SJCRH30 (cell line): Measurements from ENCODE around the gene THRB. TPM values are rescaled to one million over a fixed set of nuclear protein-coding genes. Genes with fewer than 3 reads are reported as not detected.

Experiments
- DNase-seq, 2 experiments: peaks; one replicate each; pipeline ENCODE4 v3.0.0-alpha.2; 2015 to 2020
- H3K27ac ChIP-seq: fragments of 250-450 bp; sonication (Bioruptor Pico); 2 replicates; pipeline ENCODE4 v1.5.1; 2020; ENCODE audit warnings: mild to moderate bottlenecking, moderate library complexity
- H3K27me3 ChIP-seq: fragments of 250-450 bp; sonication (Bioruptor Pico); 2 replicates; pipeline ENCODE4 v1.5.1; 2020; ENCODE audit warnings: mild to moderate bottlenecking, moderate library complexity
- H3K36me3 ChIP-seq: fragments of 250-450 bp; sonication (Bioruptor Pico); 2 replicates; pipeline ENCODE4 v1.5.1; 2020; ENCODE audit warnings: mild to moderate bottlenecking, moderate library complexity
- H3K4me1 ChIP-seq: fragments of 250-450 bp; sonication (Bioruptor Pico); 2 replicates; pipeline ENCODE4 v1.5.1; 2020; ENCODE audit warnings: mild to moderate bottlenecking, moderate library complexity
- H3K4me3 ChIP-seq: fragments of 250-450 bp; sonication (Bioruptor Pico); 2 replicates; pipeline ENCODE4 v1.5.1; 2020; ENCODE audit warnings: mild to moderate bottlenecking, moderate library complexity
- H3K9me3 ChIP-seq: fragments of 250-450 bp; sonication (Bioruptor Pico); replicated peaks from 2 replicates; pipeline ENCODE4 v1.5.1; 2020; ENCODE audit warnings: mild to moderate bottlenecking, moderate library complexity
- total RNA-seq: library from RNA; depleted of rRNA; stranded (reverse); fragments of >200 nt; shearing (Covaris generic); gene quantifications from 2 replicates; pipeline ENCODE4 v1.2.3, GENCODE V29; 2014

Gene THRB
- total RNA-seq, 1 experiment from 2014 or later, result not detected

- no peaks in the 10 kb centered on the region for H3K4me1 ChIP-seq
- H3K9me3 ChIP-seq, result no peaks in the 10 kb centered on the region; the same call in 1 of the 2 replicates
- no peak for DNase-seq
- H3K27ac ChIP-seq, result no peak overlapping the region
- H3K36me3 ChIP-seq, result no peaks in the 10 kb centered on the region
- H3K27me3 ChIP-seq, result no peaks in the 10 kb centered on the region
- H3K4me3 ChIP-seq, result no peak overlapping the region
Observed at GRCh38 chr3:24235121-24235520, 259.5 kb downstream of the THRB start.

- no peaks in the 10 kb centered on the region for H3K4me1 ChIP-seq
- H3K9me3 ChIP-seq, result no peaks in the 10 kb centered on the region; the same call in 1 of the 2 replicates
- H3K27ac ChIP-seq, result no peak overlapping the region
- no peak for DNase-seq
- no peaks in the 10 kb centered on the region for H3K36me3 ChIP-seq
- H3K27me3 ChIP-seq, result no peaks in the 10 kb centered on the region
- H3K4me3 ChIP-seq, result no peak overlapping the region
Observed at GRCh38 chr3:24232784-24233183, 261.9 kb downstream of the THRB start.

- Histone ChIP-seq H3K9me3 (no peaks in the 10 kb centered on the region; the same call in 1 of the 2 replicates), H3K27me3 (no peaks in the 10 kb centered on the region), H3K4me3 (no peak overlapping the region), H3K27ac (no peak overlapping the region), H3K4me1 (no peaks in the 10 kb centered on the region), H3K36me3 (no peaks in the 10 kb centered on the region)
- no peak for DNase-seq
Observed at GRCh38 chr3:24229468-24230221, 265.0 kb downstream of the THRB start.

GRCh38 chr3:24227635-24228034 is 267.0 kb downstream of the THRB start:
- Histone ChIP-seq H3K4me1 (no peaks in the 10 kb centered on the region), H3K27me3 (no peaks in the 10 kb centered on the region; the same call in 1 of the 2 replicates)

GRCh38 chr3:24226397-24226796 is 268.3 kb downstream of the THRB start:
- Histone ChIP-seq H3K4me1 (0 out of 2 replicates have a peak, but pooled peaks cover 2% of the 10 kb centered on the region), H3K9me3 (no peaks in the 10 kb centered on the region), H3K27ac (no peak overlapping the region), H3K4me3 (no peak overlapping the region), H3K36me3 (no peaks in the 10 kb centered on the region), H3K27me3 (no peaks in the 10 kb centered on the region; the same call in 1 of the 2 replicates)
- DNase-seq, result no peak

More at GRCh38 chr3:24227635-24228034, 267.0 kb downstream of the THRB start:
- Histone ChIP-seq H3K9me3 (no peaks in the 10 kb centered on the region; the same call in 1 of the 2 replicates), H3K4me3 (no peak overlapping the region), H3K36me3 (no peaks in the 10 kb centered on the region), H3K27ac (no peak overlapping the region)
- DNase-seq, result no peak

- H3K4me3 ChIP-seq, result no peak overlapping the region
- peaks cover 9% of the 10 kb centered on the region for H3K4me1 ChIP-seq
- H3K36me3 ChIP-seq, result no peaks in the 10 kb centered on the region
- H3K27me3 ChIP-seq, result no peaks in the 10 kb centered on the region; the same call in 1 of the 2 replicates
- H3K27ac ChIP-seq, result no peak overlapping the region
- no peaks in the 10 kb centered on the region for H3K9me3 ChIP-seq
- DNase-seq, result no peak
Observed at GRCh38 chr3:24225385-24225950, 269.2 kb downstream of the THRB start.

GRCh38 chr3:24224666-24225384 is 269.8 kb downstream of the THRB start:
- H3K4me3 ChIP-seq, result no peak overlapping the region
- no peaks in the 10 kb centered on the region for H3K36me3 ChIP-seq
- no peaks in the 10 kb centered on the region; the same call in 1 of the 2 replicates for H3K27me3 ChIP-seq
- no peaks in the 10 kb centered on the region for H3K9me3 ChIP-seq
- H3K27ac ChIP-seq, result no peak overlapping the region
- DNase-seq, result no peak
- H3K4me1 ChIP-seq, result peaks cover 15% of the 10 kb centered on the region

GRCh38 chr3:24222165-24222805 is 272.4 kb downstream of the THRB start:
- no peak overlapping the region for H3K4me3 ChIP-seq
- peaks cover 18% of the 10 kb centered on the region for H3K4me1 ChIP-seq
- no peaks in the 10 kb centered on the region for H3K36me3 ChIP-seq
- no peaks in the 10 kb centered on the region for H3K9me3 ChIP-seq
- H3K27me3 ChIP-seq, result no peaks in the 10 kb centered on the region; the same call in 1 of the 2 replicates
- DNase-seq, result no peak
- no peak overlapping the region for H3K27ac ChIP-seq

GRCh38 chr3:24220859-24221657 is 273.6 kb downstream of the THRB start:
- H3K4me3 ChIP-seq, result no peak overlapping the region
- DNase-seq, result peak; percentile 49 to 59
- H3K4me1 ChIP-seq, result peaks cover 18% of the 10 kb centered on the region

GRCh38 chr3:24215502-24215901 is 279.1 kb downstream of the THRB start:
- no peak overlapping the region for H3K4me3 ChIP-seq
- no peaks in the 10 kb centered on the region for H3K36me3 ChIP-seq
- no peaks in the 10 kb centered on the region for H3K9me3 ChIP-seq
- peaks cover 10% of the 10 kb centered on the region; the same call in 1 of the 2 replicates for H3K4me1 ChIP-seq
- DNase-seq, result no peak
- no peaks in the 10 kb centered on the region for H3K27me3 ChIP-seq
- no peak overlapping the region for H3K27ac ChIP-seq

More at GRCh38 chr3:24220859-24221657, 273.6 kb downstream of the THRB start:
- Histone ChIP-seq H3K27ac (no peak overlapping the region), H3K36me3 (no peaks in the 10 kb centered on the region), H3K27me3 (no peaks in the 10 kb centered on the region; the same call in 1 of the 2 replicates), H3K9me3 (no peaks in the 10 kb centered on the region)

GRCh38 chr3:24211381-24211780 is 283.3 kb downstream of the THRB start:
- Histone ChIP-seq H3K9me3 (no peaks in the 10 kb centered on the region), H3K36me3 (no peaks in the 10 kb centered on the region), H3K4me1 (no peaks in the 10 kb centered on the region), H3K27ac (no peak overlapping the region), H3K27me3 (no peaks in the 10 kb centered on the region), H3K4me3 (no peak overlapping the region)
- no peak for DNase-seq

GRCh38 chr3:24202071-24202470 is 292.6 kb downstream of the THRB start:
- H3K27ac ChIP-seq, result no peak overlapping the region
- no peaks in the 10 kb centered on the region for H3K9me3 ChIP-seq
- H3K4me1 ChIP-seq, result no peaks in the 10 kb centered on the region
- no peak overlapping the region for H3K4me3 ChIP-seq
- no peak for DNase-seq
- no peaks in the 10 kb centered on the region for H3K27me3 ChIP-seq
- no peaks in the 10 kb centered on the region for H3K36me3 ChIP-seq

GRCh38 chr3:24201301-24201700 is 293.3 kb downstream of the THRB start:
- no peaks in the 10 kb centered on the region for H3K27me3 ChIP-seq
- no peaks in the 10 kb centered on the region for H3K36me3 ChIP-seq
- no peak overlapping the region for H3K27ac ChIP-seq
- no peaks in the 10 kb centered on the region for H3K9me3 ChIP-seq
- no peak overlapping the region for H3K4me3 ChIP-seq
- H3K4me1 ChIP-seq, result no peaks in the 10 kb centered on the region
- DNase-seq, result no peak

GRCh38 chr3:24199775-24200247 is 294.8 kb downstream of the THRB start:
- H3K4me1 ChIP-seq, result no peaks in the 10 kb centered on the region
- H3K27me3 ChIP-seq, result no peaks in the 10 kb centered on the region
- DNase-seq, result no peak
- no peak overlapping the region for H3K4me3 ChIP-seq
- H3K36me3 ChIP-seq, result no peaks in the 10 kb centered on the region
- no peaks in the 10 kb centered on the region for H3K9me3 ChIP-seq
- H3K27ac ChIP-seq, result no peak overlapping the region
